Naive thymus-derived CD4-positive, alpha-beta T cell (primary cell): ENCODE data around the gene TMOD1. TPM values are rescaled to one million over a fixed set of nuclear protein-coding genes. Genes with fewer than 3 reads are reported as not detected.

Experiments
- ATAC-seq: fragments of 150-1000 bp; cut with Tn5 transposase; 2 replicates; pipeline ENCODE4 v1.10.0; 2021; ENCODE audit warnings: mild to moderate bottlenecking, moderate library complexity
- CTCF ChIA-PET: fragments of 350-600 bp; sonication (Branson Sonifier 250); formaldehyde crosslinking; loops from one replicate; lab custom pipeline; 2021; ENCODE audit warnings: antibody characterized with exemption; lab: Charles Lee
- POLR2A ChIA-PET: fragments of 350-600 bp; sonication (Branson Sonifier 250); formaldehyde crosslinking; loops from one replicate; lab custom pipeline; 2021; ENCODE audit warnings: antibody characterized with exemption, inconsistent platforms; lab: Charles Lee
- DNase-seq, 9 donors: peaks; one replicate each; pipeline versions ENCODE4 v3.0.0 to v3.0.0-alpha.2; 2020 to 2022; ENCODE audit warnings: mixed read lengths in 1 of 9
- H3K27ac ChIP-seq: one replicate; pipeline ENCODE4 v1.7.0; 2013; ENCODE audit warnings: mild to moderate bottlenecking, low read depth, low read length, moderate library complexity
- H3K27me3 ChIP-seq, 2 donors: one replicate each; pipeline ENCODE4 v1.7.0; 2013; ENCODE audit warnings: low read length in 2 of 2, mild to moderate bottlenecking in 2 of 2, moderate library complexity in 2 of 2; ENCODE audit not compliant: control insufficient read depth in 2 of 2, insufficient read depth in 2 of 2
- H3K36me3 ChIP-seq, 3 experiments: 1 replicate in 2 of 3; 2 replicates in 1 of 3; pipeline ENCODE4 v1.7.0; 2013; ENCODE audit warnings: low read length in 3 of 3, mild to moderate bottlenecking in 3 of 3, moderate library complexity in 1 of 3; ENCODE audit not compliant: insufficient read depth in 3 of 3, control insufficient read depth in 2 of 3
- H3K4me1 ChIP-seq, 2 donors: one replicate each; pipeline ENCODE4 v1.7.0; 2013; ENCODE audit warnings: low read length in 2 of 2, mild to moderate bottlenecking in 2 of 2, moderate library complexity in 1 of 2; ENCODE audit not compliant: control insufficient read depth in 2 of 2, insufficient read depth in 2 of 2
- H3K4me3 ChIP-seq: 2 replicates; pipeline ENCODE4 v1.7.0; 2013; ENCODE audit warnings: mild to moderate bottlenecking, low read length
- H3K9me3 ChIP-seq, 3 experiments: 1 replicate in 2 of 3; 2 replicates in 1 of 3; pipeline ENCODE4 v1.7.0; 2013; ENCODE audit warnings: low read length in 3 of 3; ENCODE audit not compliant: control insufficient read depth in 2 of 3
- H3K27ac Mint-ChIP-seq, 9 donors: one replicate each; pipeline ENCODE4 v1.8.0; 2020 to 2022; ENCODE audit warnings: mixed read lengths in 9 of 9, mild to moderate bottlenecking in 8 of 9, moderate library complexity in 5 of 9, inconsistent platforms in 2 of 9
- H3K27me3 Mint-ChIP-seq, 5 donors: one replicate each; pipeline ENCODE4 v1.8.0; 2021 to 2022; ENCODE audit warnings: mixed read lengths in 5 of 5, mild to moderate bottlenecking in 1 of 5
- H3K36me3 Mint-ChIP-seq, 5 donors: one replicate each; pipeline ENCODE4 v1.8.0; 2020 to 2022; ENCODE audit warnings: mixed read lengths in 5 of 5, mild to moderate bottlenecking in 3 of 5, inconsistent platforms in 1 of 5
- H3K4me1 Mint-ChIP-seq, 7 donors: one replicate each; pipeline ENCODE4 v1.8.0; 2020 to 2022; ENCODE audit warnings: mixed read lengths in 7 of 7, mild to moderate bottlenecking in 3 of 7, inconsistent platforms in 1 of 7
- H3K4me3 Mint-ChIP-seq, 10 donors: one replicate each; pipeline ENCODE4 v1.8.0; 2020 to 2022; ENCODE audit warnings: mild to moderate bottlenecking in 10 of 10, mixed read lengths in 10 of 10, moderate library complexity in 6 of 10, inconsistent platforms in 2 of 10
- H3K9me3 Mint-ChIP-seq, 11 donors: one replicate each; pipeline ENCODE4 v1.8.0; 2020 to 2022; ENCODE audit warnings: mixed read lengths in 11 of 11, mild to moderate bottlenecking in 4 of 11, inconsistent platforms in 1 of 11, moderate library complexity in 1 of 11
- intact Hi-C, 2 donors: fragments of 100-400 bp; cut with micrococcal nuclease; formaldehyde crosslinking; loops; one replicate each; pipeline ENCODE4 v1.15.1; 2023
- polyA plus RNA-seq, 2 donors: library from polyadenylated mRNA; unstranded; fragments of 300-500 nt; fragmentation: Illumina TruSeq; gene quantifications; one replicate each; pipeline ENCODE4 v1.2.3, GENCODE V29; 2021
- total RNA-seq, 6 experiments: library from RNA in 5 of 6; stranded (reverse) in 5 of 6; gene quantifications; 1 replicate in 5 of 6; 2 replicates in 1 of 6; pipeline ENCODE4 v1.2.3 and lab custom pipeline; 2021 to 2026

TMOD1 gene
- total and polyA plus RNA-seq, 7 experiments from 2014 or later, result 0.68 to 1.7 (median 1.1) TPM

GRCh38 chr9:97468658-97469448 lies 32.6 kb upstream of the TMOD1 start:
- ChIA-PET CTCF (interaction anchor here (1.2 to 4.8 kb wide), 4 partner anchors 107 to 147 kb away, joined by 3 to 34 read pairs (median 10); no protein-coding TSS in a partner anchor), POLR2A (interaction anchor here (0.6 kb wide), 1 partner anchor 642 kb away, joined by 3 read pairs; no protein-coding TSS in a partner anchor)
- Mint-ChIP-seq H3K27me3 (no peaks in the 10 kb centered on the region), H3K27ac (peak overlapping the region in 1 of 9 donors; percentile 32), H3K4me3 (no peak overlapping the region), H3K9me3 (no peaks in the 10 kb centered on the region), H3K4me1 (peaks cover 0 to 5% (median 0%) of the 10 kb centered on the region in 7 donors), H3K36me3 (peaks cover 2 to 63% (median 21%) of the 10 kb centered on the region in 5 donors)
- peak in 7 of 9 donors; percentile 5 to 44 (median 20) for DNase-seq
- no peak overlapping the region for H3K27ac ChIP-seq
- ATAC-seq, result peak; percentile 54
- intact Hi-C loops, result loop anchor here (1.0 kb wide), 2 partner anchors 129 to 146 kb away; no protein-coding TSS in a partner anchor
- peaks cover 0 to 35% (median 0%) of the 10 kb centered on the region in 3 experiments for H3K36me3 ChIP-seq
- H3K27me3 ChIP-seq, result no peaks in the 10 kb centered on the region
- no peaks in the 10 kb centered on the region for H3K9me3 ChIP-seq
- no peak overlapping the region for H3K4me3 ChIP-seq
- H3K4me1 ChIP-seq, result no peaks in the 10 kb centered on the region

- Mint-ChIP-seq H3K4me3 (no peak overlapping the region), H3K9me3 (no peaks in the 10 kb centered on the region), H3K4me1 (peaks cover 0 to 3% (median 0%) of the 10 kb centered on the region in 7 donors), H3K27me3 (no peaks in the 10 kb centered on the region), H3K36me3 (peaks cover 2 to 68% (median 25%) of the 10 kb centered on the region in 5 donors), H3K27ac (no peak overlapping the region)
- H3K27me3 ChIP-seq, result no peaks in the 10 kb centered on the region
- no peak overlapping the region for H3K4me3 ChIP-seq
- no peaks in the 10 kb centered on the region for H3K9me3 ChIP-seq
- no peak for DNase-seq
- intact Hi-C loops, result no loop called here
- H3K4me1 ChIP-seq, result no peaks in the 10 kb centered on the region
- CTCF ChIA-PET, result interaction anchor here (4.1 to 4.8 kb wide), 2 partner anchors 128 to 146 kb away, joined by 16 to 34 read pairs; no protein-coding TSS in a partner anchor
- H3K36me3 ChIP-seq, result peaks cover 0 to 43% (median 0%) of the 10 kb centered on the region in 3 experiments
- POLR2A ChIA-PET, result no interaction called here
- no peak overlapping the region for H3K27ac ChIP-seq
- no peak for ATAC-seq
Observed at GRCh38 chr9:97470076-97470475, 31.4 kb upstream of the TMOD1 start.

GRCh38 chr9:97473717-97474116 lies 27.7 kb upstream of the TMOD1 start:
- Histone ChIP-seq H3K27me3 (no peaks in the 10 kb centered on the region), H3K9me3 (no peaks in the 10 kb centered on the region), H3K4me3 (no peak overlapping the region), H3K36me3 (peaks cover 0 to 23% (median 0%) of the 10 kb centered on the region in 3 experiments), H3K27ac (no peak overlapping the region), H3K4me1 (no peaks in the 10 kb centered on the region)
- Mint-ChIP-seq H3K4me3 (no peak overlapping the region), H3K27ac (no peak overlapping the region), H3K27me3 (no peaks in the 10 kb centered on the region), H3K36me3 (peaks cover 11 to 51% (median 35%) of the 10 kb centered on the region in 5 donors), H3K4me1 (peaks cover 0 to under 1% (median 0%) of the 10 kb centered on the region in 7 donors), H3K9me3 (no peaks in the 10 kb centered on the region)
- no peak for ATAC-seq
- ChIA-PET CTCF (interaction anchor here (0.9 to 1.0 kb wide), 3 partner anchors 34 to 141 kb away, joined by 3 to 4 read pairs (median 3); no protein-coding TSS in a partner anchor), POLR2A (no interaction called here)
- intact Hi-C loops, result no loop called here
- no peak for DNase-seq

GRCh38 chr9:97474372-97474925 lies 27.0 kb upstream of the TMOD1 start:
- H3K36me3 Mint-ChIP-seq, result peaks cover 14 to 51% (median 42%) of the 10 kb centered on the region in 5 donors
- no peak overlapping the region for H3K27ac Mint-ChIP-seq
- DNase-seq (no peak), ATAC-seq (no peak)
- no peaks in the 10 kb centered on the region for H3K4me1 Mint-ChIP-seq
- H3K9me3 Mint-ChIP-seq, result no peaks in the 10 kb centered on the region
- no peak overlapping the region for H3K4me3 Mint-ChIP-seq
- POLR2A ChIA-PET, result no interaction called here
- no peaks in the 10 kb centered on the region for H3K27me3 Mint-ChIP-seq
- no peaks in the 10 kb centered on the region for H3K4me1 ChIP-seq
- intact Hi-C loops, result no loop called here
- no peaks in the 10 kb centered on the region for H3K9me3 ChIP-seq
- no peaks in the 10 kb centered on the region for H3K27me3 ChIP-seq
- no peak overlapping the region for H3K27ac ChIP-seq
- H3K4me3 ChIP-seq, result no peak overlapping the region
- CTCF ChIA-PET, result interaction anchor here (0.9 to 1.0 kb wide), 3 partner anchors 34 to 141 kb away, joined by 3 to 4 read pairs (median 3); no protein-coding TSS in a partner anchor
- peaks cover 0 to 22% (median 0%) of the 10 kb centered on the region in 3 experiments for H3K36me3 ChIP-seq

- DNase-seq (no peak), ATAC-seq (no peak)
- Mint-ChIP-seq H3K9me3 (no peaks in the 10 kb centered on the region), H3K36me3 (peaks cover 14 to 57% (median 47%) of the 10 kb centered on the region in 5 donors), H3K4me1 (no peaks in the 10 kb centered on the region), H3K4me3 (no peak overlapping the region), H3K27me3 (no peaks in the 10 kb centered on the region), H3K27ac (no peak overlapping the region)
- Histone ChIP-seq H3K4me1 (no peaks in the 10 kb centered on the region), H3K27ac (no peak overlapping the region), H3K9me3 (no peaks in the 10 kb centered on the region), H3K4me3 (no peak overlapping the region), H3K36me3 (peaks cover 0 to 26% (median 0%) of the 10 kb centered on the region in 3 experiments), H3K27me3 (no peaks in the 10 kb centered on the region)
- CTCF ChIA-PET, result no interaction called here
- POLR2A ChIA-PET, result no interaction called here
- intact Hi-C loops, result no loop called here
Observed at GRCh38 chr9:97475059-97475458, 26.4 kb upstream of the TMOD1 start.

DNA sequence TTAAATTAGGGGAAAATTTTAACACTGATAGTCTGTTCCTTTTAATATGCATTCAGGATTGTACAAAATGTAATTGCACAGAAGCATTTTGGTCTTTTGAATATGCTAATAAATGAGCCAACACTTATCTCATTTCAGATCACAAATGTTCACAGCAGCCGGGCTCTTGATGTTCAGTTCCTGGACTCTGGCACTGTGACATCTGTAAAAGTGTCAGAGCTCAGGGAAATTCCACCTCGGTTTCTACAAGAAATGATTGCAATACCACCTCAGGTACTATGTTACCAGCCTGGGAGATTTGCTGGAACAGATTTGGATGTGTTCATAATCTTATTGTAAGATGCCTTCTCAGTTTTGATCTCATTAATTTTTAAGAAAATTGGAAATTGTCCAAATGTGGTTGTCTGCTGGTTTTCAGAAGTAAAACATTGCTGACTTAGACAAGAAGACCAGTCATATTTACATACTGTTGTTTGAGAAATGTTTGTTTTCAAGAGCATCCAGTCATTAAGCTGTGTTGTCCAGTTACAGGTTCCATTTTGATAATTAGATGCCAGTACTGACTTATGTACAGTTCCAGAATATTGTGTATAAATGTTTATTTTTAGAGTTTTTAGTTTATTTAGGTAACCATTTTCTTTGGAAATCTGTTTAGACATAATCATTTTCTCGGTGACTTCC lies 23.0 kb upstream of the TMOD1 start:
- Histone ChIP-seq H3K4me1 (no peaks in the 10 kb centered on the region), H3K27ac (no peak overlapping the region), H3K27me3 (no peaks in the 10 kb centered on the region), H3K9me3 (no peaks in the 10 kb centered on the region), H3K4me3 (no peak overlapping the region), H3K36me3 (peaks cover 0 to 47% (median 4%) of the 10 kb centered on the region in 3 experiments)
- ChIA-PET POLR2A (no interaction called here), CTCF (no interaction called here)
- Mint-ChIP-seq H3K27me3 (no peaks in the 10 kb centered on the region), H3K36me3 (peaks cover 20 to 71% (median 68%) of the 10 kb centered on the region in 5 donors), H3K27ac (no peak overlapping the region), H3K9me3 (peaks cover 0 to 21% (median 1%) of the 10 kb centered on the region in 11 donors), H3K4me1 (no peaks in the 10 kb centered on the region), H3K4me3 (no peak overlapping the region)
- intact Hi-C loops, result no loop called here
- ATAC-seq (no peak), DNase-seq (no peak)
